ENCODE results near the gene TATDN2. TPM values are rescaled to one million over a fixed set of nuclear protein-coding genes. Genes with fewer than 3 reads are reported as not detected.
A peak's percentile ranks its signal among the peaks of the same experiment; 100 is the strongest.

The TATDN2 gene
- total and polyA plus RNA-seq, 9 of the 15 experiments (the other 6 are each of a cell fraction or from before 2014, with no cell fraction given), result 5.2 to 44.7 (median 25.8) TPM

GRCh38 chr3:10303785-10304184 is 55.5 kb downstream of the TATDN2 start:
- ChIA-PET CTCF (ENCODE audit: low intra/inter-chr PET ratio) (no interaction called here), POLR2A (interaction anchor here (0.5 to 6.9 kb wide), 6 partner anchors 9 to 840 kb away, joined by 3 to 49 read pairs (median 27); partner anchors contain the start of genes GHRL and SEC13)
- Histone ChIP-seq H3K36me3 (ENCODE audit: control insufficient read depth, insufficient read depth, low read length) (peaks cover 96% of the 10 kb centered on the region), H3K4me2 (ENCODE audit: insufficient read depth, low read length) (no peak overlapping the region), H3K9ac (ENCODE audit: insufficient read depth in 1 of 2, low read depth in 2 of 2, low read length in 2 of 2) (no peak overlapping the region), H3K9me1 (ENCODE audit: control insufficient read depth, insufficient read depth, low read length) (no peaks in the 10 kb centered on the region), H3K4me3 (no peak overlapping the region), H3K79me2 (ENCODE audit: control insufficient read depth, insufficient read depth, low read length) (peaks cover 3% of the 10 kb centered on the region; the same call in 1 of the 3 replicates), H3K27ac (ENCODE audit: extremely low read depth, low read depth, low read length) (no peak overlapping the region), H3K27me3 (ENCODE audit: control insufficient read depth in 2 of 2, insufficient read depth in 2 of 2, low read length in 2 of 2) (no peaks in the 10 kb centered on the region), H3K9me3 (replicated peaks; ENCODE audit: control insufficient read depth, insufficient read depth, low read depth, low read length) (no peaks in the 10 kb centered on the region), H4K20me1 (replicated peaks; ENCODE audit: control insufficient read depth, insufficient read depth, low read length) (no peaks in the 10 kb centered on the region; the same call in none of the 2 replicates), H3K4me1 (replicated peaks in 1 of 2; ENCODE audit: control insufficient read depth in 2 of 2, insufficient read depth in 2 of 2, low read length in 2 of 2) (no peaks in the 10 kb centered on the region; a peak in 1 of 5 replicates), H2AFZ (ENCODE audit: low read depth, low read length) (no peak overlapping the region)
- FAIRE-seq (no peak), DNase-seq (ENCODE audit: extremely low read depth in 1 of 4, low spot score in 3 of 4) (no peak), ATAC-seq (no peak)
- BruUV-seq (replicated peaks), result no TSS peak
- in situ Hi-C loops (cut with MboI), result loop anchor here (25.0 kb wide), 1 partner anchor 791 kb away; no protein-coding TSS in a partner anchor
- intact Hi-C loops (cut with micrococcal nuclease), result no loop called here
- WGBS (ENCODE audit: insufficient coverage, low coverage, missing lambda C conversion rate), result 79% methylated on average over 8 of the region's 8 CpGs
- TF ChIP-seq SUPT5H (IDR thresholded peaks at IDR 0.05) (peak; percentile 27; the same call in 1 of the 2 replicates), PURB (CRISPR knock-in tag; IDR thresholded peaks at IDR 0.05; ENCODE audit: low read depth) (no peak), POLR2A (conservative IDR thresholded peaks at IDR 0.05) (0 out of 2 replicates have a peak, but pooled peaks have one; percentile 16)

GRCh38 chr3:10304905-10305304 is 56.6 kb downstream of the TATDN2 start:
- Histone ChIP-seq H3K36me3 (ENCODE audit: control insufficient read depth, insufficient read depth, low read length) (peaks cover 94% of the 10 kb centered on the region), H3K27ac (ENCODE audit: extremely low read depth, low read depth, low read length) (peak overlapping the region; percentile 21; the same call in 2 of the 3 replicates), H3K9ac (ENCODE audit: insufficient read depth in 1 of 2, low read depth in 2 of 2, low read length in 2 of 2) (peak overlapping the region in 1 of 2 experiments; percentile 16; a peak in 1 of 4 replicates), H2AFZ (ENCODE audit: low read depth, low read length) (no peak overlapping the region), H3K9me3 (replicated peaks; ENCODE audit: control insufficient read depth, insufficient read depth, low read depth, low read length) (no peaks in the 10 kb centered on the region), H3K4me2 (ENCODE audit: insufficient read depth, low read length) (no peak overlapping the region), H3K9me1 (ENCODE audit: control insufficient read depth, insufficient read depth, low read length) (peaks cover 3% of the 10 kb centered on the region), H3K4me3 (no peak overlapping the region), H3K4me1 (replicated peaks in 1 of 2; ENCODE audit: control insufficient read depth in 2 of 2, insufficient read depth in 2 of 2, low read length in 2 of 2) (no peaks in the 10 kb centered on the region; a peak in 1 of 5 replicates), H3K79me2 (ENCODE audit: control insufficient read depth, insufficient read depth, low read length) (no peaks in the 10 kb centered on the region), H3K27me3 (ENCODE audit: control insufficient read depth in 2 of 2, insufficient read depth in 2 of 2, low read length in 2 of 2) (no peaks in the 10 kb centered on the region), H4K20me1 (replicated peaks; ENCODE audit: control insufficient read depth, insufficient read depth, low read length) (no peaks in the 10 kb centered on the region; the same call in none of the 2 replicates)
- 94% methylated on average over 8 of the region's 8 CpGs for WGBS (ENCODE audit: insufficient coverage, low coverage, missing lambda C conversion rate)
- TF ChIP-seq SMARCA4 (IDR thresholded peaks at IDR 0.05), result no peak
- no peak for TF ChIP-seq SMAD3 (CRISPR knock-in tag; conservative IDR thresholded peaks at IDR 0.05)
- TF ChIP-seq POLR2A (conservative IDR thresholded peaks at IDR 0.05), result 0 out of 2 replicates have a peak, but pooled peaks have one; percentile 12
- no peak for TF ChIP-seq LEF1 (IDR thresholded peaks at IDR 0.05)
- TF ChIP-seq RFX7 (CRISPR knock-in tag; IDR thresholded peaks at IDR 0.05), result no peak
- TF ChIP-seq POLR2G (IDR thresholded peaks at IDR 0.05; ENCODE audit: low read depth, low read length), result peak; percentile 45; the same call in 1 of the 2 replicates
- peak; percentile 7; the same call in 1 of the 2 replicates for TF ChIP-seq SUPT5H (IDR thresholded peaks at IDR 0.05)
- no peak for TF ChIP-seq SRF (CRISPR knock-in tag; IDR thresholded peaks at IDR 0.05)
- TF ChIP-seq CSDE1 (IDR thresholded peaks at IDR 0.05), result no peak
- no peak for TF ChIP-seq ZZZ3 (IDR thresholded peaks at IDR 0.05)
- no peak for TF ChIP-seq ZNF778 (CRISPR knock-in tag; IDR thresholded peaks at IDR 0.05)
- TF ChIP-seq ZNF347 (CRISPR knock-in tag; IDR thresholded peaks at IDR 0.05; ENCODE audit: low read depth), result no peak
- TF ChIP-seq ATF7 (IDR thresholded peaks at IDR 0.05), result no peak
- no peak for TF ChIP-seq ZNF41 (CRISPR knock-in tag; conservative IDR thresholded peaks at IDR 0.05)
- no peak for TF ChIP-seq CAMTA2 (CRISPR knock-in tag; conservative IDR thresholded peaks at IDR 0.05)
- TF ChIP-seq COPS2 (conservative IDR thresholded peaks at IDR 0.05), result no peak
- TF ChIP-seq CTBP1 (IDR thresholded peaks at IDR 0.05; ENCODE audit: borderline replicate concordance), result no peak
- FAIRE-seq (no peak), ATAC-seq (no peak; the same call in 2 of the 3 replicates), DNase-seq (ENCODE audit: extremely low read depth in 1 of 4, low spot score in 3 of 4) (peak in 1 of 4 experiments; percentile 43)
- in situ Hi-C loops (cut with MboI) (loop anchor here (25.0 kb wide), 1 partner anchor 793 kb away; no protein-coding TSS in a partner anchor), intact Hi-C loops (cut with micrococcal nuclease) (no loop called here)
- ChIA-PET CTCF (ENCODE audit: low intra/inter-chr PET ratio) (no interaction called here), POLR2A (interaction anchor here (0.6 to 6.9 kb wide), 9 partner anchors 8 to 415 kb away, joined by 3 to 49 read pairs (median 3); partner anchors contain the start of genes GHRL, SEC13 and TATDN2)
- BruUV-seq (replicated peaks), result no TSS peak

Measured in K562 (cell line).